Measurements from ENCODE around the gene NRF1. TPM values are rescaled to one million over a fixed set of nuclear protein-coding genes. Genes with fewer than 3 reads are reported as not detected.

NRF1 gene
- total RNA-seq (2022; extraction: Qiagen RNA extraction; ENCODE audit: low read depth), result 11.2 to 13.2 TPM (median 11.7 TPM) in 5 replicates

DNA sequence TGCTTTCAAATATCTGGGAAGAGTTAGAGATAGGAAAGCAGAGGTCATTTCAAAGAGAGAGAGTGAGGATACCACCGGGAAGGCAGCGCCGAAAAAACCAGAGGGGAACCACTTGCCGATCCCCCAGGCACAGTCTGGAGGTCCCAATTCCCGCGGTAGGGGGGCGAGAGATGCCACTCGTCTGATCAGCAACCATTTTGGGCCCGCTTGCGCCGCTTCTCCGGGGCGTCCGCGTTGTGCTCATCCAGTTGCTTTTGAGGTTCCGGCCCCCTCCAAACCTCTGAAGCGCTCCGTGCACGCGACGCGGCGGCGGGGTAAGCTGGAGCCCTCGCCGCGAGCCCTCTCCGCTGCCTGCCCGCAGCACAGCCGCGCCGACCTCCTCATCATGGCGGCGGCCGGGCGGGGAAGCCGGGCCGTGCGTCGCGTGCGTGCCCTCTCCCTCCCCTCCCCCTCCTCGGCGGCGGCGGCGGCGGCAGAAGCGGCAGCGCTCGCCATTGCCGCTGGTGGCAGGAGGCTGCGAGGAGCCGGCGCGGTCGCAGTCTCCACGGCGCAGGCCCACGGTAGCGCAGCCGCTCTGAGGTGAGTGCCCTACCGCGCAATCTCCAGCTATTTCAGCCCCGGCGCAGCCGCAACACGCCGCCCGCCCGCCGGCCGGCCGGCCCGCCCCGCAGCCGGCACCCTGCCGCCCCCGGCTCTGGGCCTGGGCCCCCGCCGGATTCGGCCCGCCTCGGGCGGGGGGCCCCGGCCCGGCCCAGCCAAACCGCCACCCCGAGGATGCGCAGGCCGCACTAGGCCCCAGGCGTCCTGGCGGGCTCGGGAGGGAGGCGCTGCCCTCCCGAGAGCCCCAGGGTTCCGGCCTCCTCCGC is at the start of gene NRF1:
TSS of gene NRF1 (plus strand) at position 475 of the 866 bp plus-strand sequence. CDS start 45,632 bp downstream, outside the sequence.

Other genes with a start within 250 kb of the NRF1 start
- gene STRIP2, start 177.3 kb upstream of the NRF1 start, total RNA-seq (2022; extraction: Qiagen RNA extraction; ENCODE audit: low read depth), result 4.6 to 10.0 TPM (median 7.7 TPM) in 5 replicates
- 11.8 to 13.5 TPM (median 13.4 TPM) in 5 replicates for gene SMKR1, start 109.2 kb upstream of the NRF1 start, total RNA-seq (2022; extraction: Qiagen RNA extraction; ENCODE audit: low read depth)

Data from A549 treated with RU486 at 1 μM for 4 hours (cell line).